Activated CD8-positive, alpha-beta T cell treated with anti-CD3 and anti-CD28 coated beads for 36 hours (primary cell): ENCODE results near the gene PRODH2. TPM values are rescaled to one million over a fixed set of nuclear protein-coding genes. Genes with fewer than 3 reads are reported as not detected.

ENCODE experiments used
- ATAC-seq: fragments of 200-7000 bp; cut with Tn5 transposase; one replicate; pipeline ENCODE4 v1.10.0; 2021; ENCODE audit warnings: mild to moderate bottlenecking, moderate library complexity
- CTCF ChIA-PET: fragments of 350-600 bp; sonication (Branson Sonifier 250); formaldehyde crosslinking; loops from one replicate; lab custom pipeline; 2021; ENCODE audit warnings: antibody characterized with exemption; lab: Charles Lee
- POLR2A ChIA-PET: fragments of 350-600 bp; sonication (Branson Sonifier 250); formaldehyde crosslinking; loops from one replicate; lab custom pipeline; 2021; ENCODE audit warnings: antibody characterized with exemption; lab: Charles Lee
- DNase-seq: peaks from one replicate; pipeline ENCODE4 v3.0.0-alpha.2; 2020
- H3K27ac Mint-ChIP-seq: one replicate; pipeline ENCODE4 v1.8.0; 2021; ENCODE audit warnings: mild to moderate bottlenecking, mixed read lengths
- H3K27me3 Mint-ChIP-seq: one replicate; pipeline ENCODE4 v1.8.0; 2021; ENCODE audit warnings: mixed read lengths
- H3K36me3 Mint-ChIP-seq: one replicate; pipeline ENCODE4 v1.8.0; 2021; ENCODE audit warnings: low read depth, mixed read lengths
- H3K4me1 Mint-ChIP-seq: one replicate; pipeline ENCODE4 v1.8.0; 2021; ENCODE audit warnings: low read depth, mixed read lengths
- H3K4me3 Mint-ChIP-seq: one replicate; pipeline ENCODE4 v1.8.0; 2021; ENCODE audit warnings: mild to moderate bottlenecking, moderate library complexity, mixed read lengths
- H3K9me3 Mint-ChIP-seq: one replicate; pipeline ENCODE4 v1.8.0; 2021; ENCODE audit warnings: mixed read lengths
- CTCF ChIP-seq: fragments of 200-600 bp; IDR thresholded peaks from one replicate; pipeline ENCODE4 v1.8.0; 2022; ENCODE audit warnings: antibody characterized with exemption, mild to moderate bottlenecking
- intact Hi-C: fragments of 100-400 bp; cut with micrococcal nuclease; formaldehyde crosslinking; loops from one replicate; pipeline ENCODE4 v1.10.0; 2022
- total RNA-seq, 2 experiments: library from RNA; stranded (reverse); gene quantifications; one replicate each; pipeline ENCODE4 v1.2.3, GENCODE V29; 2021

Gene PRODH2
- total RNA-seq, 2 experiments from 2014 or later, result not detected

GRCh38 chr19:35780717-35781116 is 31.9 kb downstream of the PRODH2 start:
- no peak for ATAC-seq
- no peak for DNase-seq
- H3K27me3 Mint-ChIP-seq, result no peaks in the 10 kb centered on the region
- H3K9me3 Mint-ChIP-seq, result no peaks in the 10 kb centered on the region
- no peaks in the 10 kb centered on the region for H3K36me3 Mint-ChIP-seq
- POLR2A ChIA-PET, result interaction anchor here (1.4 kb wide), 1 partner anchor 15 kb away, joined by 4 read pairs; no protein-coding TSS in a partner anchor
- H3K27ac Mint-ChIP-seq, result no peak overlapping the region
- CTCF ChIA-PET, result no interaction called here
- TF ChIP-seq CTCF, result no peak
- intact Hi-C loops, result no loop called here
- no peak overlapping the region for H3K4me3 Mint-ChIP-seq
- H3K4me1 Mint-ChIP-seq, result peaks cover 4% of the 10 kb centered on the region

GRCh38 chr19:35780058-35780457 is 32.6 kb downstream of the PRODH2 start:
- no peak for DNase-seq
- no peaks in the 10 kb centered on the region for H3K9me3 Mint-ChIP-seq
- peaks cover 4% of the 10 kb centered on the region for H3K4me1 Mint-ChIP-seq
- H3K27ac Mint-ChIP-seq, result no peak overlapping the region
- ChIA-PET CTCF (no interaction called here), POLR2A (interaction anchor here (1.4 kb wide), 1 partner anchor 14 kb away, joined by 4 read pairs; no protein-coding TSS in a partner anchor)
- no peak overlapping the region for H3K4me3 Mint-ChIP-seq
- intact Hi-C loops, result no loop called here
- ATAC-seq, result no peak
- TF ChIP-seq CTCF, result no peak
- H3K27me3 Mint-ChIP-seq, result no peaks in the 10 kb centered on the region
- no peaks in the 10 kb centered on the region for H3K36me3 Mint-ChIP-seq

- POLR2A ChIA-PET, result no interaction called here
- no peak for DNase-seq
Observed at GRCh38 chr19:35779033-35779432, 33.6 kb downstream of the PRODH2 start.

GRCh38 chr19:35777961-35778360 is 34.7 kb downstream of the PRODH2 start:
- intact Hi-C loops, result no loop called here
- DNase-seq (no peak), ATAC-seq (no peak)
- H3K4me3 Mint-ChIP-seq, result no peak overlapping the region
- no peaks in the 10 kb centered on the region for H3K27me3 Mint-ChIP-seq
- ChIA-PET CTCF (no interaction called here), POLR2A (interaction anchor here (0.9 to 1.0 kb wide), 2 partner anchors 11 to 57 kb away, joined by 3 read pairs; no protein-coding TSS in a partner anchor)
- no peak for TF ChIP-seq CTCF
- H3K4me1 Mint-ChIP-seq, result peaks cover 10% of the 10 kb centered on the region
- H3K9me3 Mint-ChIP-seq, result no peaks in the 10 kb centered on the region
- no peaks in the 10 kb centered on the region for H3K36me3 Mint-ChIP-seq
- H3K27ac Mint-ChIP-seq, result no peak overlapping the region

More at GRCh38 chr19:35779033-35779432, 33.6 kb downstream of the PRODH2 start:
- no peak for TF ChIP-seq CTCF
- no peak for ATAC-seq
- intact Hi-C loops, result no loop called here
- Mint-ChIP-seq H3K4me3 (no peak overlapping the region), H3K9me3 (no peaks in the 10 kb centered on the region), H3K27me3 (no peaks in the 10 kb centered on the region), H3K4me1 (peaks cover 10% of the 10 kb centered on the region), H3K27ac (no peak overlapping the region), H3K36me3 (no peaks in the 10 kb centered on the region)
- CTCF ChIA-PET, result interaction anchor here (0.9 kb wide), 1 partner anchor 86 kb away, joined by 3 read pairs; no protein-coding TSS in a partner anchor

GRCh38 chr19:35777086-35777841 is 35.4 kb downstream of the PRODH2 start:
- CTCF ChIA-PET, result no interaction called here
- H3K27ac Mint-ChIP-seq, result no peak overlapping the region
- no peak for TF ChIP-seq CTCF

More at GRCh38 chr19:35777086-35777841, 35.4 kb downstream of the PRODH2 start:
- Mint-ChIP-seq H3K27me3 (no peaks in the 10 kb centered on the region), H3K4me3 (peak overlapping the region; percentile 13), H3K9me3 (no peaks in the 10 kb centered on the region), H3K36me3 (no peaks in the 10 kb centered on the region), H3K4me1 (peaks cover 10% of the 10 kb centered on the region)
- intact Hi-C loops, result no loop called here
- ATAC-seq, result no peak
- DNase-seq, result no peak
- POLR2A ChIA-PET, result interaction anchor here (1.0 to 1.3 kb wide), 3 partner anchors 14 to 93 kb away, joined by 3 to 4 read pairs (median 3); no protein-coding TSS in a partner anchor
